ENCODE results near the gene STEAP3. TPM values are rescaled to one million over a fixed set of nuclear protein-coding genes. Genes with fewer than 3 reads are reported as not detected.

STEAP3 gene
- polyA plus RNA-seq, 2 of the 4 experiments (the other 2 are of a cell fraction) = 23.5 to 30.2 TPM

DNA sequence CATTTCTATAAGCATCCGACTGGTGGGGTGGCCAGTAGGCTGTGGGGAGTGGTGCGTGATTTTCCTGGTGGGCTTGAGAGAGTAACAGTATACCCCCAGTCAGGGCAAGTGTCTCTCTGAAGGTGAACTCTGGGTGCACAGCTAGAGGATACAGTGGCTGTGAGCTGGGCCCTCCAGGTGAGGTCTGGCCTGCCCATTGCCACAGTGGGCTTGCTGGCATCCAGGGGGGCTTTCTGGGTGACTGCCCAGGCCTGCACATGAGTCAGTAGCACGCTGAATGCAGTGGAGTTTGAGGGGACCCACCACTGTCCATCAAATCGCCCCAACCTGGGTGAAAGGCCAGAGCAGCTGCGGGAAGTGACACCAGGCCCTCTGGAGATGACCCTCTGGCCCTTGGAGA, 4.5 kb downstream of the STEAP3 start:
- POLR2A ChIA-PET = no interaction called here
- WGBS (ENCODE audit: missing lambda C conversion rate) = 88% methylated on average over 5 of the region's 5 CpGs

DNA sequence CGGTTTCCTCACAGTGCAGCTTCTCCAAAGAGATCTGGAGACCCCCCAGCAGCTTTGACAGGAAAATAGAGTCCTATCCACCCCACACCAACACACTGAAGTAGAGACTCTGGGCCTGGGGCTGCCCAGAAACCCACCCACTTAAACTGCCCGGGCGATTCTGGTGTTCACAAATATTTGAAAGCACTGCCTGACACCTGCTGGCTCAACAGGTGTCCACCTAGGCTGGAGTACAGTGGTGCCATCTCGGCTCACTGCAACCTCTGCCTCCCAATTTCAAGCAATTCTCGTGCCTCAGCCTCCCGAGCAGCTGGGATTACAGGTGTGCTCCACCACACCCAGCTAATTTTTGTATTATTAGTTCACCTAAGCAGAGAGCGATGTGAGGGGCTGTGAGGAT, 5.3 kb downstream of the STEAP3 start:
- Histone ChIP-seq H3K4me1 (peaks cover 11% of the 10 kb centered on the region; the same call in 2 of the 3 replicates), H3K27ac (no peak overlapping the region), H3K9me3 (no peaks in the 10 kb centered on the region), H3K4me3 (no peak overlapping the region), H3K4me2 (no peak overlapping the region)
- ATAC-seq (no peak), DNase-seq (ENCODE audit: low read depth in 1 of 2, low spot score in 1 of 2) (no peak), FAIRE-seq (no peak)
- WGBS (ENCODE audit: missing lambda C conversion rate) = 93% methylated on average over 7 of the region's 7 CpGs
- ChIA-PET CTCF (interaction anchor here (1.0 to 1.2 kb wide), 3 partner anchors 36 to 62 kb away, joined by 3 to 7 read pairs (median 3); no protein-coding TSS in a partner anchor), POLR2A (no interaction called here)
- TF ChIP-seq KDM1A (IDR thresholded peaks at IDR 0.05; ENCODE audit: low read depth) (no peak), HDAC2 (IDR thresholded peaks at IDR 0.05) (no peak), JUN (IDR thresholded peaks at IDR 0.05) (no peak), HOXA7 (CRISPR knock-in tag; IDR thresholded peaks at IDR 0.05) (no peak), FOSB (CRISPR knock-in tag; IDR thresholded peaks at IDR 0.05) (no peak), EHF (CRISPR knock-in tag; IDR thresholded peaks at IDR 0.05) (no peak), HEYL (CRISPR knock-in tag; IDR thresholded peaks at IDR 0.05) (no peak), CEBPB (IDR thresholded peaks at IDR 0.05) (no peak), KDM5A (IDR thresholded peaks at IDR 0.05) (no peak), HOXB13 (CRISPR knock-in tag; IDR thresholded peaks at IDR 0.05; ENCODE audit: low read depth) (no peak), RARB (CRISPR knock-in tag; IDR thresholded peaks at IDR 0.05) (no peak), CHD4 (IDR thresholded peaks at IDR 0.05; ENCODE audit: borderline replicate concordance) (no peak), TFCP2L1 (CRISPR knock-in tag; IDR thresholded peaks at IDR 0.05) (no peak), HOXB5 (CRISPR knock-in tag; IDR thresholded peaks at IDR 0.05) (no peak), TP53 (CRISPR knock-in tag; IDR thresholded peaks at IDR 0.05) (no peak), PHF8 (IDR thresholded peaks at IDR 0.05; ENCODE audit: borderline replicate concordance, low read depth) (no peak), NFE2L2 (conservative IDR thresholded peaks at IDR 0.05; ENCODE audit: low read length) (no peak)
- TF ChIP-seq, protein P1, sequence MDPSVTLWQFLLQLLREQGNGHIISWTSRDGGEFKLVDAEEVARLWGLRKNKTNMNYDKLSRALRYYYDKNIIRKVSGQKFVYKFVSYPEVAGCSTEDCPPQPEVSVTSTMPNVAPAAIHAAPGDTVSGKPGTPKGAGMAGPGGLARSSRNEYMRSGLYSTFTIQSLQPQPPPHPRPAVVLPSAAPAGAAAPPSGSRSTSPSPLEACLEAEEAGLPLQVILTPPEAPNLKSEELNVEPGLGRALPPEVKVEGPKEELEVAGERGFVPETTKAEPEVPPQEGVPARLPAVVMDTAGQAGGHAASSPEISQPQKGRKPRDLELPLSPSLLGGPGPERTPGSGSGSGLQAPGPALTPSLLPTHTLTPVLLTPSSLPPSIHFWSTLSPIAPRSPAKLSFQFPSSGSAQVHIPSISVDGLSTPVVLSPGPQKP (IDR thresholded peaks at IDR 0.05; ENCODE audit: low read depth, low read length) = no peak
- TF ChIP-seq, protein P2, sequence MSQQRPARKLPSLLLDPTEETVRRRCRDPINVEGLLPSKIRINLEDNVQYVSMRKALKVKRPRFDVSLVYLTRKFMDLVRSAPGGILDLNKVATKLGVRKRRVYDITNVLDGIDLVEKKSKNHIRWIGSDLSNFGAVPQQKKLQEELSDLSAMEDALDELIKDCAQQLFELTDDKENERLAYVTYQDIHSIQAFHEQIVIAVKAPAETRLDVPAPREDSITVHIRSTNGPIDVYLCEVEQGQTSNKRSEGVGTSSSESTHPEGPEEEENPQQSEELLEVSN (IDR thresholded peaks at IDR 0.05; ENCODE audit: borderline replicate concordance, low read depth) = no peak
- TF ChIP-seq, protein P3, sequence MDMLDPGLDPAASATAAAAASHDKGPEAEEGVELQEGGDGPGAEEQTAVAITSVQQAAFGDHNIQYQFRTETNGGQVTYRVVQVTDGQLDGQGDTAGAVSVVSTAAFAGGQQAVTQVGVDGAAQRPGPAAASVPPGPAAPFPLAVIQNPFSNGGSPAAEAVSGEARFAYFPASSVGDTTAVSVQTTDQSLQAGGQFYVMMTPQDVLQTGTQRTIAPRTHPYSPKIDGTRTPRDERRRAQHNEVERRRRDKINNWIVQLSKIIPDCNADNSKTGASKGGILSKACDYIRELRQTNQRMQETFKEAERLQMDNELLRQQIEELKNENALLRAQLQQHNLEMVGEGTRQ (IDR thresholded peaks at IDR 0.05) = no peak

More for the DNA sequence above, 4.5 kb downstream of the STEAP3 start:
- CTCF ChIA-PET = interaction anchor here (1.2 to 3.7 kb wide), 2 partner anchors 37 to 63 kb away, joined by 7 to 17 read pairs; no protein-coding TSS in a partner anchor
- DNase-seq (ENCODE audit: low read depth in 1 of 2, low spot score in 1 of 2) (no peak), ATAC-seq (no peak), FAIRE-seq (no peak)
- Histone ChIP-seq H3K27ac (no peak overlapping the region), H3K4me2 (no peak overlapping the region), H3K4me1 (peaks cover 11% of the 10 kb centered on the region), H3K4me3 (no peak overlapping the region), H3K9me3 (no peaks in the 10 kb centered on the region)
- TF ChIP-seq EHF (CRISPR knock-in tag; IDR thresholded peaks at IDR 0.05) = no peak
- TF ChIP-seq, protein P4, sequence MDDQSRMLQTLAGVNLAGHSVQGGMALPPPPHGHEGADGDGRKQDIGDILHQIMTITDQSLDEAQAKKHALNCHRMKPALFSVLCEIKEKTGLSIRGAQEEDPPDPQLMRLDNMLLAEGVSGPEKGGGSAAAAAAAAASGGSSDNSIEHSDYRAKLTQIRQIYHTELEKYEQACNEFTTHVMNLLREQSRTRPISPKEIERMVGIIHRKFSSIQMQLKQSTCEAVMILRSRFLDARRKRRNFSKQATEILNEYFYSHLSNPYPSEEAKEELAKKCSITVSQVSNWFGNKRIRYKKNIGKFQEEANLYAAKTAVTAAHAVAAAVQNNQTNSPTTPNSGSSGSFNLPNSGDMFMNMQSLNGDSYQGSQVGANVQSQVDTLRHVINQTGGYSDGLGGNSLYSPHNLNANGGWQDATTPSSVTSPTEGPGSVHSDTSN (IDR thresholded peaks at IDR 0.05) = no peak
- no peak for TF ChIP-seq ZFP36 (IDR thresholded peaks at IDR 0.05; ENCODE audit: borderline replicate concordance, partially characterized antibody)
- TF ChIP-seq, protein P5, sequence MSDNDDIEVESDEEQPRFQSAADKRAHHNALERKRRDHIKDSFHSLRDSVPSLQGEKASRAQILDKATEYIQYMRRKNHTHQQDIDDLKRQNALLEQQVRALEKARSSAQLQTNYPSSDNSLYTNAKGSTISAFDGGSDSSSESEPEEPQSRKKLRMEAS (IDR thresholded peaks at IDR 0.05) = no peak
- TF ChIP-seq RAD21 (conservative IDR thresholded peaks at IDR 0.05 in 1 of 2, IDR thresholded peaks at IDR 0.05 in 1 of 2) = no peak
- no peak for TF ChIP-seq FOSB (CRISPR knock-in tag; IDR thresholded peaks at IDR 0.05)
- TF ChIP-seq TP53 (CRISPR knock-in tag; IDR thresholded peaks at IDR 0.05) = no peak
- TF ChIP-seq, protein P6, sequence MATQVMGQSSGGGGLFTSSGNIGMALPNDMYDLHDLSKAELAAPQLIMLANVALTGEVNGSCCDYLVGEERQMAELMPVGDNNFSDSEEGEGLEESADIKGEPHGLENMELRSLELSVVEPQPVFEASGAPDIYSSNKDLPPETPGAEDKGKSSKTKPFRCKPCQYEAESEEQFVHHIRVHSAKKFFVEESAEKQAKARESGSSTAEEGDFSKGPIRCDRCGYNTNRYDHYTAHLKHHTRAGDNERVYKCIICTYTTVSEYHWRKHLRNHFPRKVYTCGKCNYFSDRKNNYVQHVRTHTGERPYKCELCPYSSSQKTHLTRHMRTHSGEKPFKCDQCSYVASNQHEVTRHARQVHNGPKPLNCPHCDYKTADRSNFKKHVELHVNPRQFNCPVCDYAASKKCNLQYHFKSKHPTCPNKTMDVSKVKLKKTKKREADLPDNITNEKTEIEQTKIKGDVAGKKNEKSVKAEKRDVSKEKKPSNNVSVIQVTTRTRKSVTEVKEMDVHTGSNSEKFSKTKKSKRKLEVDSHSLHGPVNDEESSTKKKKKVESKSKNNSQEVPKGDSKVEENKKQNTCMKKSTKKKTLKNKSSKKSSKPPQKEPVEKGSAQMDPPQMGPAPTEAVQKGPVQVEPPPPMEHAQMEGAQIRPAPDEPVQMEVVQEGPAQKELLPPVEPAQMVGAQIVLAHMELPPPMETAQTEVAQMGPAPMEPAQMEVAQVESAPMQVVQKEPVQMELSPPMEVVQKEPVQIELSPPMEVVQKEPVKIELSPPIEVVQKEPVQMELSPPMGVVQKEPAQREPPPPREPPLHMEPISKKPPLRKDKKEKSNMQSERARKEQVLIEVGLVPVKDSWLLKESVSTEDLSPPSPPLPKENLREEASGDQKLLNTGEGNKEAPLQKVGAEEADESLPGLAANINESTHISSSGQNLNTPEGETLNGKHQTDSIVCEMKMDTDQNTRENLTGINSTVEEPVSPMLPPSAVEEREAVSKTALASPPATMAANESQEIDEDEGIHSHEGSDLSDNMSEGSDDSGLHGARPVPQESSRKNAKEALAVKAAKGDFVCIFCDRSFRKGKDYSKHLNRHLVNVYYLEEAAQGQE (IDR thresholded peaks at IDR 0.05) = no peak
- TF ChIP-seq, protein P7, sequence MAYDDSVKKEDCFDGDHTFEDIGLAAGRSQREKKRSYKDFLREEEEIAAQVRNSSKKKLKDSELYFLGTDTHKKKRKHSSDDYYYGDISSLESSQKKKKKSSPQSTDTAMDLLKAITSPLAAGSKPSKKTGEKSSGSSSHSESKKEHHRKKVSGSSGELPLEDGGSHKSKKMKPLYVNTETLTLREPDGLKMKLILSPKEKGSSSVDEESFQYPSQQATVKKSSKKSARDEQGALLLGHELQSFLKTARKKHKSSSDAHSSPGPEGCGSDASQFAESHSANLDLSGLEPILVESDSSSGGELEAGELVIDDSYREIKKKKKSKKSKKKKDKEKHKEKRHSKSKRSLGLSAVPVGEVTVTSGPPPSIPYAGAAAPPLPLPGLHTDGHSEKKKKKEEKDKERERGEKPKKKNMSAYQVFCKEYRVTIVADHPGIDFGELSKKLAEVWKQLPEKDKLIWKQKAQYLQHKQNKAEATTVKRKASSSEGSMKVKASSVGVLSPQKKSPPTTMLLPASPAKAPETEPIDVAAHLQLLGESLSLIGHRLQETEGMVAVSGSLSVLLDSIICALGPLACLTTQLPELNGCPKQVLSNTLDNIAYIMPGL (CRISPR knock-in tag; IDR thresholded peaks at IDR 0.05; ENCODE audit: borderline replicate concordance) = no peak
- no peak for TF ChIP-seq EHMT2 (IDR thresholded peaks at IDR 0.05; ENCODE audit: low read depth)
- no peak for TF ChIP-seq SREBF2 (IDR thresholded peaks at IDR 0.05)

Data from A549 (cell line).